D721Med (cell line): ENCODE data around the gene CFAP54.

ENCODE experiments used
- DNase-seq: peaks from one replicate; pipeline ENCODE4 v3.0.0; 2011; ENCODE audit warnings: low spot score; ENCODE audit not compliant: insufficient read length
- FAIRE-seq: peaks from 2 replicates; lab custom pipeline; 2011; peaks lifted over from hg19 to GRCh38; lab: Jason Lieb, UNC
- TF ChIP-seq, protein P1 (sequence below): IDR thresholded peaks from 2 replicates; pipeline ENCODE4 v1.5.1; 2012; ENCODE audit warnings: mild to moderate bottlenecking, control low read depth; ENCODE audit not compliant: insufficient read depth; ENCODE audit errors: missing control alignments

Gene CFAP54

DNA sequence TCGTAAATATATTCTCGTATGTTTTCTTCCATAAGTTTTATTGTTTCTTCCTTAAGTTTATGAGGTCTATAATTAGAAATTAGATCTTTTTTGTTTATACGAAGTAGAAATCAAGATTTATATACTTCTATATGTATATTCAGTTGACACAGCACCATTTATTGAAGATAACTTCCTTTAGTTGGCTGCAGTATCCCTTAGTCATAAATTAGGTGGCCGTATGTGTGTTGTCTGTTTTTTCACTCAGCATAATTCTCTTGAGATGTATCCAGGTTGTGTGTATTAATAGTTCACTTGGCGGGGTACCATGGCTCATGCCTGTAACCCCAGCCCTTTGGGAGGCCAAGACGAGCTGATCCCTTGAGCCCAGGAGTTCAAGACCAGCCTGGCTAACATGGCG is 40.5 kb downstream of the CFAP54 start:
- DNase-seq (no peak), FAIRE-seq (no peak)
- TF ChIP-seq, protein P1, sequence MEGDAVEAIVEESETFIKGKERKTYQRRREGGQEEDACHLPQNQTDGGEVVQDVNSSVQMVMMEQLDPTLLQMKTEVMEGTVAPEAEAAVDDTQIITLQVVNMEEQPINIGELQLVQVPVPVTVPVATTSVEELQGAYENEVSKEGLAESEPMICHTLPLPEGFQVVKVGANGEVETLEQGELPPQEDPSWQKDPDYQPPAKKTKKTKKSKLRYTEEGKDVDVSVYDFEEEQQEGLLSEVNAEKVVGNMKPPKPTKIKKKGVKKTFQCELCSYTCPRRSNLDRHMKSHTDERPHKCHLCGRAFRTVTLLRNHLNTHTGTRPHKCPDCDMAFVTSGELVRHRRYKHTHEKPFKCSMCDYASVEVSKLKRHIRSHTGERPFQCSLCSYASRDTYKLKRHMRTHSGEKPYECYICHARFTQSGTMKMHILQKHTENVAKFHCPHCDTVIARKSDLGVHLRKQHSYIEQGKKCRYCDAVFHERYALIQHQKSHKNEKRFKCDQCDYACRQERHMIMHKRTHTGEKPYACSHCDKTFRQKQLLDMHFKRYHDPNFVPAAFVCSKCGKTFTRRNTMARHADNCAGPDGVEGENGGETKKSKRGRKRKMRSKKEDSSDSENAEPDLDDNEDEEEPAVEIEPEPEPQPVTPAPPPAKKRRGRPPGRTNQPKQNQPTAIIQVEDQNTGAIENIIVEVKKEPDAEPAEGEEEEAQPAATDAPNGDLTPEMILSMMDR: no peak

DNA sequence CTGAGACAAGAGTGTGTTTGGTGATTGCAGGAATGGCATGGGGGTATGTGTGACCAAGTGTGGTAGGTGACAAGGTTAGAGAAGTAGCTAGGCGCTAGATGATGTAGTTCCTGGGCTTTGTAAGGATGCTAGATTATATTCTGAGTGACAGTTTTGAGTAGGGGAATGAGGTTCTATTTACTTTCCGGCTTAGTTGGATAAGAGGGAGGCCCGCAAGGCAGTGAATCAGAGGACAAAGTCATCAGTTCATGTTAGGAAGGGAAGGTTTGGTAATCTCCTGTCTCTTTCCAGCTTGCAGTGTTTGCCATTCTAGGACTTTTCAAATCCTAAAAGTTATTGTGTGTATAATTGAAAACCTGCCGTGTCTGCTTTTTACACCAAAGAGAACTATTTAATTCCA is 45.0 kb downstream of the CFAP54 start:
- TF ChIP-seq, protein P1: no peak
- FAIRE-seq (no peak), DNase-seq (no peak)

DNA sequence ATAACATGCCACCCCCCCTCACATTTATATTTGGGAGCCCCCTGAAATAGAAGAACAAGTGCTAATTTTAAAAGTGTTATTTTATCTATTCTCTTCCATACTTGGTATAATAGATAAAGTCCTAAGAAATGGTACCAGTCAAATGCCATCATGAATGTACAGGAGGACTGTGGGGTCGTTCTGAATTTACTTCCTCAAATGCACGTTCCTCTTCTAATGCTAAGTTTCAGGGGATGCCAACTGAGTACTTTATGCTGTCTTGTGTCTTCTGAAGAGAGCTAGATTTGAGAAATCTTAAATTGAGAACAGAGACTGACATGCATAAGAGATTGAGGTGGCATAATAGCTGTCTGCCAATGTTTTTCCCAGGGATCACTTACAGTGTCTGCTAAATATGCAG is 59.0 kb downstream of the CFAP54 start:
- FAIRE-seq: no peak
- TF ChIP-seq, protein P1: no peak
- no peak for DNase-seq

DNA sequence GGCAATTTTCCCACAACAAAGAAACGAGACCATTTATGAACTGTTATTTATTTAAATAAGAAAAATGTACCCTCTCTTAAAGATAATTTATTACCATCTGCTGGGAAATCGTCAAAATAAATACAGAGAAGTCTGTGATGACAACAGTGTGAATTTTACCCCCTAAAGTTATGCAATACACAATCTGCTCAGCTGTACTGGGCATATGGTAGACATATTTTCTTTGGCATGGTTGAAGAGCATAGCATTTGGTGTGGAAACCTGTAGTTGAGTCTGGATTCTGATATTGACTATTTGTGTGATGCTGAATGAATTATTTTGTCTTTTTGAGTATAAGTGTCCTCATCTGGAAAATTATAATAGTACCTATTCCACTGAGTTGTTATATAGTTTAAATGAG is 60.0 kb downstream of the CFAP54 start:
- TF ChIP-seq, protein P1: no peak
- DNase-seq (no peak), FAIRE-seq (no peak)

DNA sequence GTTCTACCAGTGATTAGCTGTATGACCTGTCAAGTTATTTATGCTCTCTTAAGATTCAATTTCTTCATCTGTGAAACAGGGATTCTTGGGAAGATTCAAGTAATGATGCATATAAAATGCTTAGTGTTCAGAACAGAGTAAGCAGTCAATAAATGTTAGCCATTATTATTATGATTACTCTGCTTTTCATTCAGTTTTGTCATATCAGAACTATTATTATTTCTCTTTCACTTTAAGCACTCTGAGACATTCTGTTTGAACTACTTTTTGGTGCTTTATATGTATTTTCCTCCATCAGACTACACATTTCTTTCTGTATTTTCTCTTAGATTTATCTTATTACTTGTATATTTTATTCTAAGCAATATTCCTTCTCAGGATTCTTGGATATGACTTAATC is 81.2 kb downstream of the CFAP54 start:
- FAIRE-seq (no peak), DNase-seq (no peak)
- TF ChIP-seq, protein P1: no peak

DNA sequence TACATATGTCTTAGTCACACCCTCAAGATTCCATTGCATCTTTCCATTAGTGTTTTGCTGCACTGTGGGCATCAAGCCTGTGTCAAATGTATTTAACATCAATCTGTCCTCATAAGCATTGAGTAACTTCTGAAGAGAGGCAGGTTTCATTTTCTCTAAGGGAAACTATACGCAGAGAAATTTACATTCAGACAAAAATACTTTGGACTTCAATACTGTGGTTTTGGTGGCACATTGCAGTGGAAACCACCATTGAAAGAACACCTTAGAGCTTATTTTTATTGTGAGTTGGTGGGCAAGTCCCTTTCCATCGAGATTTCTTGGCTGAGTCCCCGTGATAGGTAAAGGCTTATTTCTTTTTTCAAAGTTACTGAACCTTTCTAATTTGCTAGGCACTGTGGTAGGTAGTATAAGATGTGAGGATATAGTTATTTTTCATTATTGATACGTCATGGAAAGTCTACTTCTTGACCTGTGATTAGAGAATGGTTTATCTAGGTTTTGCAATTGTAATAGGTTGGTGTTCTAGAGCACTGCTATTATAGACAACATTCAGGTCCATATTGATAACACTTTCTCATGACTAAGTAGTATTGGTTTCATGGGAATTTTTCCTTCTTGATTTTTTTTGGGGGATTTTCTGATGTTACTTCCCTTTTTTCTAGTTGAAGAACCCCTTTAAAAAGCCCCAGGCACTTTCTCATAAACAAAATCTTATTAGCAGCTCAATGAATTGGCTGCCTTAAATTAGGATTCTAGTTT is 81.9 kb downstream of the CFAP54 start:
- FAIRE-seq: no peak
- no peak for DNase-seq
- TF ChIP-seq, protein P1: no peak

DNA sequence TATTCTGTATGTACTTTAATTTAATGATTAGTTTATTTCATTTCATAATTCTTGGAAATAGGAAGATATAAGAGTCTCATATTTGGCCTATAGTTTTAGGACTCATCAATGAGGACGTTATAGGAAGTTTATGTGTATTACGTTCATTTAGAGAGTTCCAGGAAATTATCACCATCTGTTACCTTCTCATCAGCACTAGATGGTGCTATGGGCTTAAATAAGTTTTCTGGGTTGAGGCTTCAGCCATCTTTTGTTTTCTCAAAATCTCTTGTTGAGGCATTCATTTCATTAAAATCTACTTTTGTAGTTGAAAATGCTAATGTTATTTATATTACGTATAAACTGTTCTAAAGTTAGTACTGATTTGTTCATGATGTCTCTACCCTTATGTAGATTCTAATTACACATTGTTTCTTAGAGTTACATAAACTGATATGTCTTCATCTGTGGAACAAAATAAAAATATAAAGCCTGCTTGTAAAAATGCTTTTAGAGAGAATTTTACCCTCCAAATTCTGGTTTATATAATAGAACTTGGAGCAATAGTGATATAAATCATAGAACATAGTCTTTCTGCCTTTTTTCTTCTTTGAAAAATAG is 89.2 kb downstream of the CFAP54 start:
- TF ChIP-seq, protein P1: peak; percentile 78
- FAIRE-seq (no peak), DNase-seq (no peak)
